ENCODE data around the gene CCDC106. TPM values are rescaled to one million over a fixed set of nuclear protein-coding genes. Genes with fewer than 3 reads are reported as not detected.

The CCDC106 gene
- total and polyA plus RNA-seq, 12 donors = 14.8 to 63.8 (median 27.9) TPM

- Histone ChIP-seq H3K27me3 (no peaks in the 10 kb centered on the region), H3K9me3 (replicated peaks in 1 of 3) (no peaks in the 10 kb centered on the region), H3K4me1 (replicated peaks in 1 of 2) (no peaks in the 10 kb centered on the region), H3K4me3 (no peak overlapping the region), H3K36me3 (replicated peaks in 1 of 2) (peaks cover 0 to 76% of the 10 kb centered on the region in 2 donors), H3K27ac (no peak overlapping the region)
- peak in 1 of 7 donors; percentile 14 for DNase-seq
- 92 to 94% (median 93%) methylated on average over 10 to 20 of the region's 20 CpGs for WGBS, 4 donors
- TF ChIP-seq POLR2A (IDR thresholded peaks at IDR 0.05) (no peak), CTCF (IDR thresholded peaks at IDR 0.05) (no peak)
- intact Hi-C loops (cut with DNase I) = no loop called here
Observed at GRCh38 chr19:55696301-55697068, 48.5 kb downstream of the CCDC106 start.

GRCh38 chr19:55697069-55697440 is 49.0 kb downstream of the CCDC106 start:
- H3K4me3 ChIP-seq = no peak overlapping the region
- H3K9me3 ChIP-seq (replicated peaks in 1 of 3) = no peaks in the 10 kb centered on the region
- DNase-seq = no peak
- no peak overlapping the region for H3K27ac ChIP-seq
- peaks cover 0 to 71% of the 10 kb centered on the region in 2 donors for H3K36me3 ChIP-seq (replicated peaks in 1 of 2)
- WGBS, 4 donors = 88 to 90% (median 90%) methylated on average over 10 to 12 of the region's 12 CpGs
- intact Hi-C loops (cut with DNase I) = no loop called here
- H3K27me3 ChIP-seq = no peaks in the 10 kb centered on the region
- TF ChIP-seq CTCF (IDR thresholded peaks at IDR 0.05) = no peak
- no peak for TF ChIP-seq POLR2A (IDR thresholded peaks at IDR 0.05)
- no peaks in the 10 kb centered on the region for H3K4me1 ChIP-seq (replicated peaks in 1 of 2)

GRCh38 chr19:55697698-55698097 is 49.7 kb downstream of the CCDC106 start:
- 86 to 95% (median 92%) methylated on average over 8 of the region's 8 CpGs for WGBS, 4 donors
- TF ChIP-seq POLR2A (IDR thresholded peaks at IDR 0.05) = no peak
- no peak for TF ChIP-seq CTCF (IDR thresholded peaks at IDR 0.05)
- H3K4me1 ChIP-seq (replicated peaks in 1 of 2) = no peaks in the 10 kb centered on the region
- no peak overlapping the region for H3K27ac ChIP-seq
- intact Hi-C loops (cut with DNase I) = no loop called here
- no peaks in the 10 kb centered on the region for H3K9me3 ChIP-seq (replicated peaks in 1 of 3)
- H3K4me3 ChIP-seq = no peak overlapping the region
- peak in 2 of 7 donors; percentile 13 to 41 for DNase-seq
- peaks cover 0 to 64% of the 10 kb centered on the region in 2 donors for H3K36me3 ChIP-seq (replicated peaks in 1 of 2)
- H3K27me3 ChIP-seq = no peaks in the 10 kb centered on the region

GRCh38 chr19:55698256-55698655 is 50.2 kb downstream of the CCDC106 start:
- H3K36me3 ChIP-seq (replicated peaks in 1 of 2) = peaks cover 0 to 59% of the 10 kb centered on the region in 2 donors
- H3K4me1 ChIP-seq (replicated peaks in 1 of 2) = no peaks in the 10 kb centered on the region
- TF ChIP-seq CTCF (IDR thresholded peaks at IDR 0.05) (no peak), POLR2A (IDR thresholded peaks at IDR 0.05) (no peak)
- H3K4me3 ChIP-seq = no peak overlapping the region
- no peaks in the 10 kb centered on the region for H3K27me3 ChIP-seq
- intact Hi-C loops (cut with DNase I) = no loop called here
- no peak overlapping the region for H3K27ac ChIP-seq
- DNase-seq = peak in 2 of 7 donors; percentile 20 to 38
- H3K9me3 ChIP-seq (replicated peaks in 1 of 3) = no peaks in the 10 kb centered on the region
- WGBS, 4 donors = 91 to 97% (median 96%) methylated on average over 17 of the region's 17 CpGs

Data from adrenal gland (tissue), 12 donors.